Upper lobe of left lung (tissue), 4 donors: ENCODE data around the gene NLGN2.

Experiments used
- EP300 ChIP-seq, 4 donors: sonication (generic); formaldehyde crosslinking; IDR thresholded peaks; one replicate each; pipeline ENCODE4 v1.5.1; 2017; ENCODE audit warnings: antibody characterized with exemption in 4 of 4, control low read depth in 2 of 4
- POLR2A ChIP-seq, 4 donors: fragments of 450-650 bp; IDR thresholded peaks; one replicate each; pipeline ENCODE4 v1.5.1; 2016 to 2017; ENCODE audit warnings: antibody characterized with exemption in 4 of 4, mild to moderate bottlenecking in 2 of 4
- POLR2AphosphoS5 ChIP-seq, 2 donors: sonication (generic); formaldehyde crosslinking; IDR thresholded peaks; one replicate each; pipeline ENCODE4 v1.5.1; 2017; ENCODE audit warnings: antibody characterized with exemption in 2 of 2
- TF ChIP-seq, protein P1 (sequence below), 6 experiments: fragments of 450-650 bp in 4 of 6; fragments of 200-600 bp in 2 of 6; sonication (generic) in 2 of 6; IDR thresholded peaks; one replicate each; pipeline ENCODE4 v1.5.1; 2016 to 2019; ENCODE audit warnings: antibody characterized with exemption in 6 of 6

- TF ChIP-seq, protein P1, sequence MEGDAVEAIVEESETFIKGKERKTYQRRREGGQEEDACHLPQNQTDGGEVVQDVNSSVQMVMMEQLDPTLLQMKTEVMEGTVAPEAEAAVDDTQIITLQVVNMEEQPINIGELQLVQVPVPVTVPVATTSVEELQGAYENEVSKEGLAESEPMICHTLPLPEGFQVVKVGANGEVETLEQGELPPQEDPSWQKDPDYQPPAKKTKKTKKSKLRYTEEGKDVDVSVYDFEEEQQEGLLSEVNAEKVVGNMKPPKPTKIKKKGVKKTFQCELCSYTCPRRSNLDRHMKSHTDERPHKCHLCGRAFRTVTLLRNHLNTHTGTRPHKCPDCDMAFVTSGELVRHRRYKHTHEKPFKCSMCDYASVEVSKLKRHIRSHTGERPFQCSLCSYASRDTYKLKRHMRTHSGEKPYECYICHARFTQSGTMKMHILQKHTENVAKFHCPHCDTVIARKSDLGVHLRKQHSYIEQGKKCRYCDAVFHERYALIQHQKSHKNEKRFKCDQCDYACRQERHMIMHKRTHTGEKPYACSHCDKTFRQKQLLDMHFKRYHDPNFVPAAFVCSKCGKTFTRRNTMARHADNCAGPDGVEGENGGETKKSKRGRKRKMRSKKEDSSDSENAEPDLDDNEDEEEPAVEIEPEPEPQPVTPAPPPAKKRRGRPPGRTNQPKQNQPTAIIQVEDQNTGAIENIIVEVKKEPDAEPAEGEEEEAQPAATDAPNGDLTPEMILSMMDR (IDR thresholded peaks at IDR 0.05), result no peak
- TF ChIP-seq POLR2A (IDR thresholded peaks at IDR 0.05) (no peak), POLR2AphosphoS5 (IDR thresholded peaks at IDR 0.05) (no peak), EP300 (IDR thresholded peaks at IDR 0.05) (no peak)
Measured at GRCh38 chr17:7427549-7427948, 19.9 kb downstream of the NLGN2 start.
